Stimulated activated CD8-positive, alpha-beta memory T cell treated with anti-CD3 and anti-CD28 coated beads, Interleukin-12 subunit alpha, Interleukin-12 subunit beta, amount 100 ng/mL, for 24 hours (primary cell): ENCODE measurements around the gene GPC3.

ENCODE experiments used
- DNase-seq: peaks from one replicate; pipeline ENCODE4 v3.0.0-alpha.2; 2020; ENCODE audit errors: extremely low read depth

GPC3 gene

DNA sequence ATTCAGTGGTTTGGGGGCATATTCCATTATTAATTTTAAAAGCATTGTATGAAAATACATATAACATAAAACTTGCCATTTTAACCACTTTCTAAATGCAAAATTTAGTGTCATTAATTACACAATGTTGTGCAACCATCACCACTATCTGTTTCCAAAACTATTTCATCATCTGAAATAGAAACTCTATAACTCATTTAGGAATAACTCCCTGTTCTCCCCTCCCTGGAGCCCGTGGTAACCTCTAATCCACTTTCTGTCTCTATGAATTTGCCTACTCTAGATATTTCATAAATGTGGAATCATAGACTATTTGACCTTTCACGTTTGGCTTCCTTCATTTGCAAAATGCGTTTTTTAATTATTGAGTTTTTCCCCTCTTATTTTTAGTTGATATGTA lies 468.7 kb downstream of the GPC3 start:
- DNase-seq = no peak

- no peak for DNase-seq
Measured at GRCh38 chrX:133514486-133514885, 470.9 kb downstream of the GPC3 start.

- DNase-seq = no peak
Measured at GRCh38 chrX:133513123-133513522, 472.3 kb downstream of the GPC3 start.

- no peak for DNase-seq
Measured at GRCh38 chrX:133511041-133511440, 474.4 kb downstream of the GPC3 start.

DNA sequence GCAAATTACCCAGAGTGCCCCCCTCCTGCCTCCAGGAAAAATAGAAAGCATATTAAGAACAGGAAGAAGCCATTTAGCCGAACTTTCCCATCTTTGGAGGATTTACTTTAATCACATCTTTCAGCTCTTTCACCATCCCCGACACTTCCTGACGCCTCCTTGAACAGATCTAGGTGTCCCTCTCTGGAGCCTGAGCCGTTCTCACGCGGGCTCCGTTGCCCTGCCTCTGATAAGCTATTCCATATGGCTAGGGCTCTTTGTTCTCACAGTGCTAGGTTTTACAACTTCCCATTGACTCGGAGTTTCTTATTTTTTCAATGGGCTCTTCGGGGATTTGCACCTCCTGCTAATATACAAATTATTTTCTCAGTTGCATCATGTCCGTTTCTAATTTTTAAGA lies 488.0 kb downstream of the GPC3 start:
- DNase-seq = no peak

GRCh38 chrX:133495464-133496391 lies 489.7 kb downstream of the GPC3 start:
- DNase-seq = no peak

- DNase-seq = no peak
Measured at GRCh38 chrX:133493366-133493765, 492.0 kb downstream of the GPC3 start.

DNA sequence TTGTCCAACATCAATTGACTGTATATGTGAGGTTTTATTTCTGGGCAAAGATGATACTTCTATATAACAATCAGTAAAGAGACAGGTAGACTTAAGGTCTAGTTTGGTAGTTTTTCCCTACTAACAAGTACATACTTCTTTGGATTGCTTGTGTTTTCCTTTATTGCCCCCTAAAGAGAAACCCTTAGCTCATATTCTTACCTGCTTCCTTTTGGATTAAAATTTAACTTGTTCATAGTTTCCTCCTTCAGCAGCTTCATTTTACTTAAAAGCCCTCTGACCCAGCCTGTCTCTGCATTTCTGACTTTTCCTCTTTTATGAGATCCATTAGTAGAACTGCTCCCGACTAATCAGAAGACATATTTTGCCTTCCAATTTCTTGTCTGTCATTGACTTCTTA lies 494.4 kb downstream of the GPC3 start:
- DNase-seq = no peak
